Measurements from ENCODE around the gene TRABD2B. TPM values are rescaled to one million over a fixed set of nuclear protein-coding genes. Genes with fewer than 3 reads are reported as not detected.

Gene TRABD2B
- total RNA-seq, 1 donor from 2014 or later: 1.8 TPM

DNA sequence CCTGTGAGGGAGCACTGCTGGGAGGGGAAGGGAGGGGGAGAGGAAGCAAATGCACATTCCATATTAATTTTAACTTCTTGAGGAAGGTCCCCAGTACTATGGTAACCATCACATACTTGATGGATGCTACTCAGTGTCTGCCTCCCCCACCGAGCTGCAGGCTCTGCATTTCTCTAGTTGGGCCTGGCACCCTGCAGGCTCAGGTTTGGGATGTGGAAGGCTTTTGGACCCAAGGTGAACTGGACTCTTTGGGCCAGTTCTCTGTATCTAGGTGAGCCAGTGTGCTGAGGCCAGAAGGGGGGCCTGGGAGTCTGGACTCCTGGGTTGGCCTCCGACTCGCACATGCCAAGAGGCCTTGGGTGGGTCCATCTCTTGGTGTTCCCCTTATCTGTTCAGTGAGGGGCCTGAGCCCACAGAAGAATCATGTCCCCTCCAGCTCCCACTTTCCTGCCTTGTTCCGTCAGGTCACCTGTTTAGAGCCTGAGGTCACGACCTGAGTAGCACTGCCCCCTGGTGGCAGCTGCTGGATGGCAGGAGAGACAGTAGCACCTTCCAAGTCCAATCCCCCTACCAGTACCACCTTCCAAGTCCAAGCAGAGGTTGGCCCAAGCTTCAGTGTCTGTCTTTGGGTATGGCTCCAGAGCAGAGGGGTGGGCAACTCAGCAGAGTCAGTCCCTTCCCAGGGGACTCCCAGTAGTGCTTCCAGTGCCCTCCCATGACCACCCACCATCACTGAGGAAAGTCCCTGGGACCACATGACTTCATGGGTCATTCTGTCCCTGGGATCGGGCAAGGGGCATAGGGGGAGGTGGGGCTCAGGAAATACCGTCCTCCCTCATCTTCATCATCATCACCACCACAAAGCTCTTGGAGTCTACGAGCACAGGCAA, 241.8 kb downstream of the TRABD2B start:
- Histone ChIP-seq H3K27me3 (ENCODE audit: low read depth) (peaks cover 5% of the 10 kb centered on the region), H3K9me3 (no peaks in the 10 kb centered on the region), H3K36me3 (no peaks in the 10 kb centered on the region), H3K27ac (no peak overlapping the region), H3K4me3 (no peak overlapping the region), H3K4me1 (peaks cover 14% of the 10 kb centered on the region)
- intact Hi-C loops (cut with DNase I): no loop called here
- TF ChIP-seq CTCF (IDR thresholded peaks at IDR 0.05): peak; percentile 50
- no peak for DNase-seq
- peak; percentile 24 to 45 for ATAC-seq

DNA sequence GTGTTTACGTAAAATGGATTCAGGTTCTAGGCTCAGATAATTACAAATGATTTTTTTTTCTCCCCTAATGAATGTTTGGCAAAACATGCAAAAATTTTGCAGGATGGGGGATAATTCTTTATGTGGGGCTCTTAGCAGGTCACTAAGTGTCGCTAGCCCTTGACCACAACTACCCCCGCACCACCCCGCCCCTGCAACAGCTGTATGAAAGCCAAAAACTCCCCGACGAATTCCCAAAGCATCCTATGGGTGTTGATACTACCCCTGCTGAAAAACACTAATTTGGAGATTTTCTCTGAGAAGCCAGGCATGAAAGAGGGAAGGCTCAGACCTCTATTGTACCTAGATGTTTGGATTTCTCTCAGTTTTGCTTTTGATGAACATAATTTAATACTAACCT, 243.0 kb downstream of the TRABD2B start:
- DNase-seq (no peak), ATAC-seq (no peak)
- Histone ChIP-seq H3K4me3 (no peak overlapping the region), H3K4me1 (peaks cover 14% of the 10 kb centered on the region), H3K9me3 (no peaks in the 10 kb centered on the region), H3K27me3 (ENCODE audit: low read depth) (peaks cover 5% of the 10 kb centered on the region), H3K36me3 (no peaks in the 10 kb centered on the region), H3K27ac (no peak overlapping the region)
- no peak for TF ChIP-seq CTCF (IDR thresholded peaks at IDR 0.05)
- intact Hi-C loops (cut with DNase I): no loop called here

DNA sequence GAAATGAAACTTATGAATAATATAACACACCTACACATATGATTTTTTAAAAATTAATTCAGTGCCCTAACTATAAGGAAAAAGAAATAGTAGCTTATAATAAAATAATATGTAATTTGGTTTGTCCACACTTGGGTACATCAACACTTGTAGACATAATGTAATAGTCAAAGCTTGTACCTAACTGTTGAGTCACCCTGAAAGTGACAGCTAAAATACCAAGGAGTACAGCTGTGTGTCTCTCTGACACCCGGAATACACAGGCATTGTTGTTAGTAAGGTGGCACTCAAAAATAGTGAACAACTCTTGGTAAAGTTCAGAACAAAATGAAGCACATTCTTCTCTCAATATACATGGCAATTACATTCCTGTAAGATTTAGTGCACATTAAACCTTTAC, 243.4 kb downstream of the TRABD2B start:
- DNase-seq (no peak), ATAC-seq (no peak)
- Histone ChIP-seq H3K27ac (no peak overlapping the region), H3K27me3 (ENCODE audit: low read depth) (peaks cover 5% of the 10 kb centered on the region), H3K36me3 (no peaks in the 10 kb centered on the region), H3K4me3 (no peak overlapping the region), H3K9me3 (no peaks in the 10 kb centered on the region), H3K4me1 (peaks cover 14% of the 10 kb centered on the region)
- no peak for TF ChIP-seq CTCF (IDR thresholded peaks at IDR 0.05)
- intact Hi-C loops (cut with DNase I): no loop called here

DNA sequence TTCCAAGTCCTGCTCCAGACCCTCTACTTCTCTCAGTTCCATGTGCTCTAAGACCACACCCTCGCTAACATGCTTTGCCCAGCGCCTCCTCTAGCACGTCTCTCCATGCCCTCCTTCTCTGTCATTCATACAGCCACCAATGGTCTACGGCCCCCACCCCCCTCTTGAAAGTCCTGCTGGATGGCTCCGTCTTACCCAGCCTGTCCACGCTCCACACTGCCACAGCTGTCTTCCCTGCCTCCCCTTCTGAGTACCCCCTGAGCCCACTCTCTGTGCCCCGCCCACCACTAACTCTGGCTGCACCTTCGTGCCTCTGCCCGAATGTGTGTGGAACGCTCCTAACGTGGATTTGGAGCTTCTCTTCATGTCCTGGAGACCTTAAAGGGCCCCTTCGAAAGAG, 244.6 kb downstream of the TRABD2B start:
- DNase-seq (no peak), ATAC-seq (no peak)
- TF ChIP-seq CTCF (IDR thresholded peaks at IDR 0.05): no peak
- H3K4me1 ChIP-seq: peaks cover 14% of the 10 kb centered on the region
- no peaks in the 10 kb centered on the region for H3K9me3 ChIP-seq
- intact Hi-C loops (cut with DNase I): no loop called here
- peaks cover 5% of the 10 kb centered on the region for H3K27me3 ChIP-seq (ENCODE audit: low read depth)
- H3K4me3 ChIP-seq: no peak overlapping the region
- H3K36me3 ChIP-seq: no peaks in the 10 kb centered on the region
- no peak overlapping the region for H3K27ac ChIP-seq

DNA sequence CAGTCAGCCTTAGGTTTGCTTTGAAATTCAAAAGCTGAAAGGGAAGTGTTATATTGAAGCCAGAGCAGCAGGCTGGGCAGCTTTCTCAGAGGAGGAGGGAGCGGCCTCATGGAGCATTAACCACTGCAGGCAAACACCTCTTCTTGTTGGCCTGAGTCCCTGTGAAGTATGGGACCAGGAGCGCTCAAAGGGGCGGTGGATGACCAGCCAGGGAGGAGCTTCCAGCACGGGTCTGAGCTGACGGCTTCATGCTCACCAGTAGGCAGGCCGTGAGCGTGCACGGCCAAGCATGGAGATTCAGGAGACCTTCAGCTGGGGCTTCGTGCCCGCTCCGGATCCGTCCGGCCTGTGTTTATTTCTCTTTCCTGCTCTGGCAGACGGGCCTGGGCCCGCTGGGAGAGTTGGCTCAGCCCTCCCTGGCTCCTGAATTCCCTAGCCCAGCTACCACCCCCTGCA, 245.2 kb downstream of the TRABD2B start:
- DNase-seq (no peak), ATAC-seq (peak; percentile 66)
- Histone ChIP-seq H3K27me3 (ENCODE audit: low read depth) (no peaks in the 10 kb centered on the region), H3K4me3 (no peak overlapping the region), H3K27ac (no peak overlapping the region), H3K9me3 (no peaks in the 10 kb centered on the region), H3K36me3 (no peaks in the 10 kb centered on the region), H3K4me1 (peaks cover 14% of the 10 kb centered on the region)
- intact Hi-C loops (cut with DNase I): no loop called here
- no peak for TF ChIP-seq CTCF (IDR thresholded peaks at IDR 0.05)

Data from lower lobe of right lung (tissue), 2 donors.